ENCODE measurements around the gene NT5C3A.
"Not testable (repeated sequence)": the region's sequence is repeated elsewhere in the genome, so short reads cannot be mapped to it uniquely, and the experiment has no call there.

The NT5C3A gene

DNA sequence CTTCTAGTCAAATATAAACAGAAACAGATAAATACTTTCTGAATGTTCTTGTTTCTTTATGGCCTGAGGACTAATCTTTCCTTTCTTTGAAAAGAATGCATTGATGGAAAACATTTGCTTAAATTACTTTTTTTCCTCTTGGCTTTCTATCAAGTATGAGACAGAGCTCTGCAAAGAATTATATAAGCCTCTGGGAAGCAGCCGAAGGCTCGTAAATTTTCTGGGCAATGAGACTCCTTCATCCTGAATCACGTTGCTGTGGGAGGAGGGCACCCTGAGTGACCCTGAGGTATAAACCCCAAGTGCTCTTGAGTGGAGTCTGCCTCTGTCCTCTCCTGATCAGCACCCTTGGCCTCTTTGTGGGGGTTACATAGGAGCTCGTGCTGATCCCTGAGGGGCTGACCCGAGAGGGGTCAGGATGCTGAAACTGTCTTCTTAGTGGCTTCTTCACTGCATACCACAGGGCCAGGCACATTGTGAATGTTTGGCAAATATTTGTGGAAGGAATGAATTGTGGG lies 71.4 kb downstream of the NT5C3A start:
- not testable (repeated sequence) for DNase-seq (ENCODE audit: low read depth); H3K4me3 ChIP-seq (ENCODE audit: low read length)

DNA sequence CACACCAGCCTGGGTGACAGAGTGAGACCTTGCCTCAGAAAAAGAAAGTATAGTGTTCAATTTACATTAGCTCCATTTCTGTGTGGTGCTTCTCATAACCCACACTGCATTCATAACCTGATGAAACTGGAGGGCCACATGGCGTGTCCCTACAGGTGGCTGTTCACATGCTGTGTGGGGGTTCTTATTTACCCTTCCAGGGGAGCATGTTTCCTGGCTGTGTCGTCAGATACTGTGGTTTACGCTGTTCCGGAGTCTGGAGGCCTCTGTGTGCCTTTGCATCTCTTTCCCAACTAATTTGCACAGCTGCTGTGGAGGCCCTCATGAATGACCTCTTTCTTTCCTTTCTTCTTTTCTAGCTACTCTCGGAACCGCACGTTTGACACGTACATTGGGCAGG lies 74.4 kb downstream of the NT5C3A start:
- H3K4me3 ChIP-seq (ENCODE audit: low read length): not testable (repeated sequence)
- DNase-seq (ENCODE audit: low read depth): peak; percentile 16

DNA sequence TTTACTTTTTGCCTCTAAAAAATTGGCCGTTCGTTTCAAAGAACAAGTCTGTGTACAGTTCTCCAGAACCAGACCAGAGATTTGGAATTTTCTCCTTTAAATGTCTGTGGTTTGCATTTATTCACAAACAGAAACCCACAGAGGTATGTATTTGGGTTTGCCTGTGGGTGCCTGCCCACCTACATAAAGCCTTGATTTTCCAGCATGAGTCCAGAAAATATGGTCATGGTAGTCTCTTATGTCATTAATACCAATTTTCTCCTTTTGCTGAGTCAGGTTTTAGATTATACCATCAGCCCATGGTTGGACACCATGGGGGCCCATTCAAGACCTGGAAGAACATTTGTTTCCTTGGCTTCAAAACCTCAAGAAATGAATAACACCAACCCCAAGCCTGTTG lies 82.7 kb downstream of the NT5C3A start:
- DNase-seq (ENCODE audit: low read depth): not testable (repeated sequence)

DNA sequence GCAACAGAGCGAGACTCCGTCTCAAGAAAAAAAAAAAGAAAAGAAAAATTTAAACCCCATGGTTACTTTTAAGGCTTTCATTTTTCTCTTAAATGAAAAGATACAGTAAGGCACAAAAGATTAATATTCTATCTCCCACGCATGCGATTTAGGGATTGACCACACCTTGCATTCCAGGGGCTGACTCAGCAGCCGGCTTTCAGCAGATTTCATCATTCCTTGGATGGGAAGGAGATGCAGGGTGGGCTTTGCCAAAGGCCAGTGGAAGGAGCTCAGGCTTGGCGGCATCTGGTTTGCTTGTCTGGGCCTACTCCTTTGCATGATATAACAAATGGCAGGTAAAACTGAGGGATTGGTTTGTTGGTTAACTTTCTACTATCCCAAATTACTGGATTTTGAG lies 83.3 kb downstream of the NT5C3A start:
- not testable (repeated sequence) for H3K4me3 ChIP-seq (ENCODE audit: low read length)
- peak; percentile 83 for DNase-seq (ENCODE audit: low read depth)

More for the DNA sequence above, 82.7 kb downstream of the NT5C3A start:
- not testable (repeated sequence) for H3K4me3 ChIP-seq (ENCODE audit: low read length)

DNA sequence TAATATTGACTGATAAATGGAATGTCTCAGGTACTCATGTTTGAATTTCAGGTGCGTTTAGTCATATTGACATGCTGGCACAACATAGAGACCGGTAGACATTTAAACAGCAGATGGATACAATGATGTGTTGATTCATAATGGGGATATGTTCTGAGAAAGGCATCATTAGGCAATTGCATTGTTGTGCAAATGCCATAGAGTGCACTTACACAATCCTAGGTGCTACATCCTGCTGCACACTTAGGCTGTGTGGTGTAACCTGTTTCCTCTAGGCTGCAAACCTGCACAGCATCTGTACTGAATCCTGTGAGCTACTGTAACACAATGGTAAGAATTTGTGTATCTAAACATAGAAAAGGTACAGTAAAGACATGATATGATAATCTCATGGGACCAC lies 85.4 kb downstream of the NT5C3A start:
- peak; percentile 95 for DNase-seq (ENCODE audit: low read depth)
- H3K4me3 ChIP-seq (ENCODE audit: low read length): not testable (repeated sequence)

DNA sequence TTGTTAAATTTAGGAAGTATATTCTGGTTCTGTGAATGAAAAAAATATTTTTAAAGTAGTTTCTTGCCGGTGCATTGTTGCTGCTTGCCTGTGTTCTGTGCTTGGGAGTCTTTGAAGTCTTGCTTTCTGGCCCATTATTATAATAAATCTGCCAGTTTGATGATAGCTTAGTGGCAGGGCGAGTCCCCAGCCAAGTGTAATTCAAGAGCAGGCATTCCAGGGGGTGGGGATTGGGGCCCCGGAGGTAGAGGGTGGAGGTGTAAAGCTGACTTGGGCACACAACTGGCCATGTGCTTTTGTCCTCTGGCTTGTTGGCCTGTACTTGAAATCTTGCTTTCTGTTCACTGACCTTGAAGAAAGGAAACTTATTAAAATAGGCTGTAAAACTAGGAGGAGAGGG lies 90.6 kb downstream of the NT5C3A start:
- H3K4me3 ChIP-seq (ENCODE audit: low read length); DNase-seq (ENCODE audit: low read depth): not testable (repeated sequence)

DNA sequence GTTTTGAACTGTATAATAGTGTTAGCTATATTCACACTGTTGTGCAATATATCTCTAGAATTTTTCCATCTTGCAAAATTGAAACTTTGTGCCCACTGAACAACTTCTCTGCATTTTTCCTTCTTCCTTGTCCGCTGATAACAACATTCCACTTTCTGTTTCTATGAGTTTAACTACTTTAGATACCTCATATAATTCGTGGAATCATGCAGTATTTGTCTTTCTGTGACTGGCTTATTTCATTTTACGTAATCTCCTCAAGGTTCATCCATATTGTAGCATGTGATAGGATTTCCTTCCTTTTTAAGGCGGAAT lies 95.4 kb downstream of the NT5C3A start:
- not testable (repeated sequence) for H3K4me3 ChIP-seq (ENCODE audit: low read length); DNase-seq (ENCODE audit: low read depth)

DNA sequence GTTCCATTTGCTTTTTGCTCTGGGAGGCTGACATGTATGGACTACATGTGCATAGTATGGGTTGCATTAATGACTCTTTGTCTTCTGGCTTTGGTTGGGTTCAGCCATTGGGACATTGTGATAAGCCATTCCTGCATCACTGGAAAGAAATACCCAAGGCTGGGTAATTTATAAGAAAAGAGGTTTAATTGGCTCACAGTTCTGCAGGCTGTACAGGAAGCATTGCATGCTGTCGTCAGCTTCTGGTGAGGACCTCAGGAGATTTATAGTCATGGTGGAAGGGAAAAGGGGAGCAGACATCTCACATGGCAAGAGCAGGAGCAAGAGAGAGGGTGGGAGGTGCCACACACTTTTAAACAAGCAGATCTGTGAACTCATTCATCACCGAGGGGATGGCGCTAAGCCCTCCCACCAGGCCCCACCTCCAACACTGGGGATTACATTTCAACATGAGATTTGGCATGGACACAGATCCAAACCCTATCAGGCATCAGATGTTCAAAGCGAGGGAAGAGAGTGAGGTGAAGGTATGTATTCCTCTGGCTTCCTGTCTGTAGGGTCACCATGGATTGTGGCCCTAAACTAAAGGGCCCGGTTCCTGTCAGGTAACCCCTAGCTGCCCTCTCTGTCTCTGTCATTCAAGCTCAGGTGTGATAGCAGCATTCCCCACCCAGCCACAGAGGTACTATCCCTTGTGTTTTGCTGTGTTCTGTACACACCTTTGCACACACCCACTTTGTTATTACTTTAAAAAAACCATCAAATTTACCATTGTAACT lies 95.9 kb downstream of the NT5C3A start:
- not testable (repeated sequence) for DNase-seq (ENCODE audit: low read depth); H3K4me3 ChIP-seq (ENCODE audit: low read length)

DNA sequence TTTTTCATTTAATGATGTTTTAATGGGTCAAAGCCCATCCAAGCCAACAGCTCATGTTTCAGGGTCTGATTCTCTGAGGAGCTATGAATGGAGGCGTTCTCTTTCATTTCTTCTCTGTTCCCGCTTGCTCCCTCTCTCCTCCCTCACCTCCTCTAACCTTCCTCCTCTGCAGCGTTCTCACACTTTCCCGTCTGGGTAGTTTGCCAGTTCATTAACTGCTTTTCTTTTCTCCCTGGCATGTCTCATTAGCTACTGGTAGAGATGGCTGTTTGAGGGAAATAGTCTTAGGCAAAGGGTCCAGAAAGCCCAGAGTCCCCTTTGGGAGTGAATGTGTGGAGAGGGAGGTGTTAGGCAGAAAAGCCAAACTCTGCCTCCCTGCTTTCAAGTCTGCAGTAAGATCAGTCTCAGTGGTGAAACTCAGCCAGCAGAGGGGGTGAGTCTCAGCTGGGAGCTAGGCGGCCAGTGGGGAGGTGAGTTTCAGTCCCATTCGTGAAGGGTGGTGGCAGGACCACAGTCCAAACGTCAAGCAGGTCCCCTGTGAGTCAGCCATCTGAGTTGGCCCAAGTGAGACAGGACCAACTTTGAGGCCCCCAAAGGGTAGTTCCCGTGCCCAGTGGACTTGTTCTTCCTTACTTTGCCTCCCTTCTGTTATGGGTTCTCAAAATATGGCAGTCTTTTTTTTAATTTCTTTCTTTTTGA lies 98.0 kb downstream of the NT5C3A start:
- TF ChIP-seq, protein P1, sequence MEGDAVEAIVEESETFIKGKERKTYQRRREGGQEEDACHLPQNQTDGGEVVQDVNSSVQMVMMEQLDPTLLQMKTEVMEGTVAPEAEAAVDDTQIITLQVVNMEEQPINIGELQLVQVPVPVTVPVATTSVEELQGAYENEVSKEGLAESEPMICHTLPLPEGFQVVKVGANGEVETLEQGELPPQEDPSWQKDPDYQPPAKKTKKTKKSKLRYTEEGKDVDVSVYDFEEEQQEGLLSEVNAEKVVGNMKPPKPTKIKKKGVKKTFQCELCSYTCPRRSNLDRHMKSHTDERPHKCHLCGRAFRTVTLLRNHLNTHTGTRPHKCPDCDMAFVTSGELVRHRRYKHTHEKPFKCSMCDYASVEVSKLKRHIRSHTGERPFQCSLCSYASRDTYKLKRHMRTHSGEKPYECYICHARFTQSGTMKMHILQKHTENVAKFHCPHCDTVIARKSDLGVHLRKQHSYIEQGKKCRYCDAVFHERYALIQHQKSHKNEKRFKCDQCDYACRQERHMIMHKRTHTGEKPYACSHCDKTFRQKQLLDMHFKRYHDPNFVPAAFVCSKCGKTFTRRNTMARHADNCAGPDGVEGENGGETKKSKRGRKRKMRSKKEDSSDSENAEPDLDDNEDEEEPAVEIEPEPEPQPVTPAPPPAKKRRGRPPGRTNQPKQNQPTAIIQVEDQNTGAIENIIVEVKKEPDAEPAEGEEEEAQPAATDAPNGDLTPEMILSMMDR (IDR thresholded peaks at IDR 0.05; ENCODE audit: insufficient read depth, low read depth, low read length, missing control alignments): peak; percentile 27

More for the DNA sequence above, 98.0 kb downstream of the NT5C3A start:
- DNase-seq (ENCODE audit: low read depth); H3K4me3 ChIP-seq (ENCODE audit: low read length): not testable (repeated sequence)

Data from epithelial cell of esophagus (primary cell).